T1000 (cell line): ENCODE measurements around the gene CRIM1.

Experiments used
- DNase-seq: peaks from one replicate; lab custom pipeline; 2025; ENCODE audit warnings: mixed read lengths; lab: John Stamatoyannopoulos, UW

The CRIM1 gene

GRCh38 chr2:36578343-36579296, 223.0 kb downstream of the CRIM1 start:
- no peak for DNase-seq

- DNase-seq = no peak
Measured at GRCh38 chr2:36579297-36579664, 223.7 kb downstream of the CRIM1 start.

DNA sequence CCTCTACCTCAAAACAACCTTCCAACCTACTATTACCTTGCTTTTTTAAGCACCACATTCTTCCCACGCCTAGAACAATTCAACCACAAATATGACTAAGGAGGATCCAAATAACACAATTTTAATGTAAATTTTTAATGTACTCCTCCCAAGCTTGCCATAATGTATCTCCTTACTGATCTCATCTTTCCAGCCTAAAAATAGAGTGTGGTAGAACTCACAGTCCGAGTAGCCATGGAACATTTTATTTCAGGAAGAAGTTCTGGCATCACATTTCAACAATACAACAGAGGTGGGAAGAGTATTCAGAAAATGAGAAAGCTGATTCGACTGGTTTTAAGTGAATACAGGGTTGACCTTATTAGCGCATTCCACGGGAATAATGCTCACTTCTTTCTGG, 227.0 kb downstream of the CRIM1 start:
- no peak for DNase-seq

DNA sequence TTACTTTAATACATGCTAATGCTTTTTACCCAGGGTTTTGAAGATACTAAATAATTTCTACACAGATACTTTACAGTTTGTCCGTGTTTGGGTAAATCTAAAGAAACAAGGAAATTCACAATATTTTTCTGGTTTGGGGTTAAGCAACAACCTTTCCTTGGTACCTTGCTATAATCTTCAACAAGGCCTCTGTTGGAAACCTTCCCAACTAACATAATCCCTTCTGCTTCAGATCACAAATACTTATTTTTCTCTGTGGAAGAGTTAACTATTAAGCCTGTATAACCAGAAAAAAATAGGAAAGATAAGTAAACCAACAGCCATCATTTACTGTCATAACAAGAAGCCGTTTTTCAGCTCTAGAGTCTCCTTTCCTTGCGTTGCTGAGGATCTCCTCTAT, 227.4 kb downstream of the CRIM1 start:
- DNase-seq = no peak

- no peak for DNase-seq
Measured at GRCh38 chr2:36584148-36584794, 228.7 kb downstream of the CRIM1 start.

DNA sequence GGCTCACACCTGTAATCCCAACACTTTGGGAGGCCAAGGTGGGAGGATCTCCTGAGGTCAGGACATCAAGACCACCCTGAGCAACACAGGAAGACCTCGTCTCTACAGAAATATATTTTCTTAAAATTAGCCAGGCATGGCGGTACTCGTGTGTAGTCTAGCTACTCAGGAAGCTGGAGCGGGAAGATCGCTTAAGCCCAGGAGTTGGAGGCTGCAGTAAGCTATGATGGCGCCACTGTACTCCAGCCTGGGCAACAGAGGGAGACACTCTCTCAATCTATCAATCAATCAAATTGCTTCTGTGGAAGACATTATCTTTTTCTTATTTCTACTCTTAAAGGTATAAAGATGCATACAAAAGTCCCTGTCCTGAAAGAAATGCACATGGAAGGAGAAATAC, 231.1 kb downstream of the CRIM1 start:
- DNase-seq = no peak

DNA sequence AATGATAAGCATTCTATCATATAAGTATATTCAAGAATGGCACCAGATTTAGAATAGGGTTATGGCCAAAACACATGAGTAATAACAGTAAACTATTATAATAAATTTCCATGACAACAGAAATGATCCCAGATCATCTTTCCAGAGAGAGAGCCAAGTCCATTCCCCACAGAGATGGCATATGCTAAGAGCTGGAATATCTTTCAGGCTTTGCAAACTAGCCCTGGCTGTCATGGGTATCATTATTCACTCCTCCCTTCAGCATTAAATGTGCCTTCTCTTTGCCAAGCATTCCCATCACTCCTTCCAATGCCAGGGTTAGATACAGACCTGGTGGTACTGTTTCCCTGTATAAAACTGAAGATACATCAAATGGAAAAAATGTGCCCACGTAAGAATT, 231.5 kb downstream of the CRIM1 start:
- DNase-seq = no peak

GRCh38 chr2:36587556-36587955, 232.0 kb downstream of the CRIM1 start:
- no peak for DNase-seq

DNA sequence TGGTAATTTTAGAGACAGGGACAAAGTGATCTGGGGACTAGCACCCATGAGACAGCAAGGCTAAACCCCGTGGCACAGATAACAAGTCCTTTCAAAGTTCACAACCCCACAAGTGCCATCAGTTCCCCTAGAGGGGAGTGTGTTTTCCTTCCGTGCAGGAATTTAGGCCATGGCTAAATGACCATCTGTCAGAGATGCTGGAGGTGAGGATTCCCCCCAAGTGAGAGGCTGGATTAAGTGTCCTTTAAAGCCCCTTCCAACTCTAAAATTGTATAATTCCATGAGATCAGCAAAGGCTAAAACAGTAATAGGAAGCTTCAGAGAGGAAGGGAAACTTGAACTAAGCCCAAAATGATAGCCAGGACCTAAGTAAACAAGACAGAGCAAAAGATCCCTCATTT, 233.7 kb downstream of the CRIM1 start:
- DNase-seq = no peak

GRCh38 chr2:36594849-36595248, 239.3 kb downstream of the CRIM1 start:
- no peak for DNase-seq

DNA sequence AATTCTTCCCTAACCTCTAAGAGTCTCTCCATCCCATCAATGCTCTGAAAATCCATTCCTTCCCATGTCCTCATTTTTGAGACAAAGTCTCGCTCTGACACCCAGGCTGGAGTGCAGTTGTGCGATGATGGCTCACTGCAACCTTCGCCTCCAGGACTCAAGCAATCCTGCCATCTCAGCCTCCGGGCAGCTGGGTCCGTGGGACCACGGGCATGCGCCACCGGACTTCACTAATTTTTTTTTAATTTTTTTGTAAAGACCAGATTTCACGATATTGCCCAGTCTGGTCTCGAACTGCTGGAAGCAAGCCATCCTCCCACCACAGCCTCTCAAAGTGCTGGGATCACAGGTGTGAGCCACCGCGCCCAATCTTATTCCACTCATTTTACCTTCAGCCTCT, 240.8 kb downstream of the CRIM1 start:
- no peak for DNase-seq

- DNase-seq = no peak
Measured at GRCh38 chr2:36597003-36597531, 241.5 kb downstream of the CRIM1 start.

DNA sequence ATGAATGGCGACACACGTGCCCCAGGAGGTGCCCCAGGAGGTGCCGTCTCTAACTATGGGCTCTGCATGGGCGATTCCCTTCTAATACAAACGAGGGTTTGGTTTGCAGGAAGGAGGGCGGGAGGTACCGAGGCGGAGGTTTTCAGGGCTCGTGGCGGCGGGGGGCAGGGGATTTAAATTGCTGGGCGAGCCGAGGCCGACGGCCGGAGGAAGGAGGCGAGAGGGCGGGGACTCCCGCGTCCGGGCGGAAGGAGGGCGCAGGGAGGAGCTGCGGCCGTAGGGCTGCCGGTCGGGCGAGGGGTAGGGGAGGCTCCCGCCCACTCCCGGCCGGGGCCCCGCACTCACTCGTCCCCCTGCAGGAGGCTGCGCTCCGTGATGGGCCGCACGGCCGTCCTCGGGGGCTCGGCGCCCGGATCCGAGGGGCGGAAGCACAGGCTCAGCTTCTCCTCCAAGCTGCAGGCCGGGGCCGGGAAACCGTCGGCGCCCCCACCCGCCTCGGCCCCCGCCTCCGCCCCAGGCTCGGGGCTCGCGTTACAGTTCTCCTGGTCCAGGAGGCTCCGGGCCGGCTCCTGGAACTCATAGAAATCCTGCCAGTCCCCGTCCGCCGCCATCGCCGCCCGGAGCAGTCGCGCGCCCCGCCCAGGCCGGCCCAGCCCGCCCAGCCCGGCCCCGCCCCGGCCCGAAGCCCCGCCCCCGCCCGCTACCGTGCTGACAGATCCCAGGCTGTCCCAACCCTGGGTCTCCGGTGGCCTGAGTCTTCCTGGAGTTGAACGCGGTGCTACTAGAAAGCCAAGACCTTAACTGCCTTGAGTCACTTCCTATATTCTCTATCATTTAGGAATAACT, 242.2 kb downstream of the CRIM1 start, which contains the start of gene FEZ2:
Gene FEZ2 (minus strand): TSS at position 637 of the 846 bp plus-strand sequence. CDS start 26 bp downstream, at position 611.
- DNase-seq = peak; percentile 65
